IPS DF 19.7 (cell line): ENCODE data around the gene RALGPS1.
"Not testable (repeated sequence)": the region's sequence is repeated elsewhere in the genome, so short reads cannot be mapped to it uniquely, and the experiment has no call there.

Source experiments
- DNase-seq: peaks from one replicate; pipeline ENCODE4 v3.0.0-alpha.2; 2013; ENCODE audit warnings: low read depth, low spot score

Gene RALGPS1

DNA sequence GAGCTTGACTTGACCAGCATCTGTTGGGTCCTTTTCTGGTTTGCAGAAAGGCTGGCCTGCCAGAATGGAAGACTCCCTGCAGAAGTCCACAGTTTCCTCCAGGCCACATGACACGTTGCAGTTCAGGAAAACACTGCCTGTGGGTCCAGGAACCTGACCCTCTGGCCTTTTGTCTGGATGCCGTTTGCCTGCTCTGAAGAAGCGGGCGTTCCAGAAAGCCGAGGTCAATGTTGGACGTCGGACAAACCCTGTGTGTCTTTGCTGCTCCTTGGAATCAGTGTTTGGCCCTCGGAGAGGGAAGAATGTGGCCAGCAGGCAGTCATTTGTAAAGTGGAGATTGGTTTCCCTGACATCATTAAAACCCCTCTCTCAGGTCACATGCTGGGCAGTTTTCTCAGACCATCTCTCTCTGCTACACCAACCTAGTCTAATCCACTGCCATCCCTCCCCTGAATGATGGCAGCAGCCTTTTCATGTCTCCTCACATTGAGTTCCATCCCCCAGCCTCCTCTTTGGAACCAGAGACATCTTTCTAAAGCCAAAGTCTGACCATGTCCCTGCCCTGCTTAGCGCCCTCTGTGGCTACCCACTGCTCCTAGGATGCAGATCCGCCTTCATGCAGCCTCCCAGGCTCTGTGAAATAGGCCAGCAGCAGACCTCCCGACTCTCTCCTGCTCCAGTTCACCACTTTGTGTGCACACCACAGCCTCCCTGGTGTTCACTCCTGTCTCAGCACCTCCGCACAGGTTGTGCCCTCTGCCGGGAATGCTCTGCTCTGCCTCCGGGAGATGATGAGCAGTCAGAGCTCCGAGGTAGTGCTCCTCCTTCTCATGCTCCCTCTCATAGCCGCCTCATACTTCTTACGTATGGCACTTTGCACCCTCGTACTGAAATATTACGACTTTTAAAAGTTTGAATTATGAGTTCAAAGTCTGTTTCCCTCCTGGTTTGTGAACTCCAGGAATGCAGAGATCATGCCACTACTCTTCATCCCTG is 75.6 kb downstream of the RALGPS1 start:
- DNase-seq: no peak

DNA sequence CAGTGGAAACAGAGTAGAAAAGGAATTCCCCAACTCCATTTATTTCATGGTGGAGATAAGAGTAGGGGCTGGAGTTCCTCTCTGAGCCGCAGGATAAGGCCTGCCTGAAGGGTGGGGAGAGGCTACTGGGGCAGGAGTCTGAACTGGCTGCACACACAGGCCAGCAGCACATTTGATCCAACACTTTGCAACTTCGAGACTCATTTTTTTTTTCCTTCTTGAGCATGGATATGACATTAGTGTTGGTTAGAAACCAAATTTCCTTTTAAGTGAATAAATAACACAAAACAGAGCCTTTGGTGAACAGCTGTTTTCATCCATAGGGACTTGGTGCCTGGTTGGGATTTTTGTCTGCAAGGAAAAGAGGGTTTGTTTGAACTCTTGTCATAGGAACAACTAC is 76.6 kb downstream of the RALGPS1 start:
- DNase-seq: no peak

DNA sequence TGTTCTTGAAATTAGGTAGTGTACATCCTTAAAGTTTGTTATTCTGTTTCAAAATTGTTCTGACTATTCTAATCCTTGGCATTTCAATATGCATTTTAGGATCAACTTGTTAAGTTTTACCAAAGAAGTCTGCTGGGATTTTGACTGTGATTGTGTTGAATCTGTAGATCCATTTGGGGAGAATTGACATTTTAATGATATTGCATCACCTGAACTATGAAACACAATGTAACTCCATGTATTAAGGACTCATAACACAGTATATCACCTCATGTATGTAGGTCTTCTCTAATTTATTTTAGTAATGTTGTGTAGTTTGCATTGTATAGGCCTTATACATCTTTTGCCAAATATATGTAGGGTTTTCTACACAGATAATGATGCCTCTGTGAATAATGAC is 77.8 kb downstream of the RALGPS1 start:
- DNase-seq: no peak

DNA sequence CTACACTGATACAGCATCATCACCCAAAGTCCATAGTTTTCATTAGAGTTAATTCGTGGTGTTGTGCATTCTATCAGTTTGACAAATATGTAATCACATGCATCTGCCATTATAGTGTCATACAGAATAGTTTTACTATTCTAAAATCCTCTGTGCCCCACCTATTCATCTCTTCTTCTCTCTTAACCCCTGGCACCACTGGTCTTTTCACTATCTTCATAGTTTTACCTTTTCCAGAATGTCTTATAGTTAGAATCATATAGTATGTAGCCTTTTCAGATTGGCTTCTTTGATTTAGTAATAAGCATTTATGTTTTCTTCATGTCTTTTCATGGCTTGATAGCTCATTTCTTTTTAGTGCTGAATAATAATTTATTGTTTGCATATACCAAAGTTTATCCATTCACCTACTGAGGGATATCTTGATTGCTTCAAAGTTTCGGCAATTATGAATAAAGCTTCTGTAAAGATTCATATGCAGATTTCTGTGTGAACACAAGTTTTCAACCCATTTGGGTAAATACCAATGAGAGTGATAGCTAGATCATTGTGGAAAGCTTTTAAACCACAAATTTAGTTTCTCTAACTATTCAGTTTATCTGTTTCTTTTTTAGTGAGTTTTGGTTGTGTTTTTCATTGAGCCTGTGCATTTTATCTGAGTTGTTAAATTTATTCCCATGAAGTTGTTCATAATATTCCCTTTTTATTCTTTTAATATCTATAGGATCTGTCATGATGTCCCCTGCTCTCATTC is 84.9 kb downstream of the RALGPS1 start:
- DNase-seq: no peak

DNA sequence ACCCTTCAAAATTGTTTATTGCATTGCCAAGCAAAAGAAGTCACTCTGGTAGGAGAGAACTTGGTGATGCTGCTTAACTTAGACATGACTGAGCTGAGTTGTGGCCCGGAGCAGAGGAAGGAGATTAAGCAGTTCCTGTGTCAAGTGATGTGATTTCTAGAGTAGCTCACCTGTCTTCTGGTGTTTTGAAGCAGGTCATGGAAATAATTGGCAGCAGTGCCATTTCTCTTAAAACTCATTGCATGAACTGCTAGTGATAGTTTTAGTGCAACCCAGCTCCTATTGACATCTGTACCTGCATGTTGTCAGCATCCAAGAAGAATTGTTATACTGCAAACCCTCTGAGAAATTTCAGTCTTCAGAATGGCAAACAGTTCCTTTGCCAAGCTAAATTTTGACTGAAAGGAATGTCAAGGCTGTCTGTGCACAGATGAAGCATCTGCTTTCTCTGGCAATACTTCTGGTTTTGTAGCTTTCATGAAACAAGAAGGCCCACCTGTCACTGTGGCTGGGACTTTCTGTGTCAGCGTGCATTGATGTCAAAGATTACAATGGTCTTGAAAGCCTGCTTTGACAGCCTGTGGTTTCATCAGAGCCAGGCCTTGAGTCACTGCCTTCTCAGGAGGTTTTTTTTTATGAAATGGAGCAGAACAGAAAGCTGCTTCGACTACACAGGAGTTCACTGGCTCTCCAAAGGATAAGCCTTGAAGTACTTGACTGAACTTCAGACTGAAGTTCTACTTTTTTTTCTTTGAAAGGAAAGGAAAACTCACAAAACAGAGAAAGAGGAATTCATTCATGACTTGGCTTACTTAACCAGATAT is 90.6 kb downstream of the RALGPS1 start:
- DNase-seq: no peak

DNA sequence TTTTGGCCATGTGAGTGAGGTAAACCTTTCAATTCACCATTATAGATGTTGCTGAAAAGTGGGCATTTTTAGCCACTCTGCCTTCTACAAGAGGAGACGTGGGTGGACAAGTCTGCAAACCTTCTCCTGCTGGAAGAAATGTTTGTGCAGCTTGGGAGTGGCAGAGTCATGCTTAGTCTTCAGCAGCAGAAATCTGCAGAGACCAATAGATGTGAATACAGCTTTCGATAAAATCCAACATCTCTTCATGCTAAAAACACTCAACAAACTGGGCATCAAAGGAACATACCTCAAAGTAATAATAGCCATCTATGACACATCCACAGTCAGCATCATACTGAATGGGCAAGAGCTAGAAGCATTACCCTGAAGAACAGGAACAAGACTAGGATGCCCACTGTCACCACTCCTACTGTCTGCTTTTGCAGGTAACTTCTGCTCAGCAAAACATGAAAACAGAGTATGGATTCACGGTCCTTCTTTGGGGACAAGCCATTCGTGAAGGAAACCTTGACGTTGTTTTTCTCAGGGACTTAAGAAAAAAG is 91.3 kb downstream of the RALGPS1 start:
- no peak for DNase-seq

DNA sequence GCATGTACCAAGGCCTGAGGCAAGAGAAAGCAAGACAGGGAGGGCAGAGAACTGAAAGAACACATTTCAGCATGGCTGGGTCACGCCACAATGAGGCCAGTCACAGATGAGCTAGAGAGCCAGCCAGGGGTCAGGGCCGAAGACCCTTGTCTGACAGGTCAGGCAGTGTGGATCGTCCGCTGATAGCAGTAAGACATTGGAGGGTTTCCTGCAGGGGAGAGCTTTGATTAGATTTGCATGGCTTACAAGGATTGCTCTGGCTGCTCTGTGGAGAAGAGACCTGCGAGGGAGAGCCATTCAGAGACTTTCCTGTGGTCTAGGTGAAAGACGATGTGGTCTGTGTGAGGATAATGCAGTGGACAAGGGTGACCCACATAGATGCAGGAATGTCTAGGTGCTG is 93.1 kb downstream of the RALGPS1 start:
- no peak for DNase-seq

DNA sequence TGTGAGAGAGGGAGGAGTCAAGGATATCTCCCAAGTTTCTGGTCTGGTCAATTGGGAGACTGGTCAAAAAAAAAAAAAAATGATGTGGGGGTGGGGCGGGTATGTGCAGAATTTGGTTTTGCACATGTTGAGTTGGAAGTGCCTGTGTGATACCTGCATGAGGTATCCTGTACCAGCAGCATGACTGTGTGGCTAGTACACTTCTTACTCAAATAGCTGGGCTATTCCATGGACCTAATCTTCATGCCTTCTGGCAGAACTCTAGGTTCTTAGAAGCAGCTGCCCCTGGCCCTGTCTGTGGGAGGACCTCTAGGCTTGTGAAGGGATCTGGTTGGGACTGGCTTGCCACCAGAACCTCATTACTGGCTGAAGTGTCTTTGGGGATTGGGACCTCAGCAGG is 93.5 kb downstream of the RALGPS1 start:
- no peak for DNase-seq

DNA sequence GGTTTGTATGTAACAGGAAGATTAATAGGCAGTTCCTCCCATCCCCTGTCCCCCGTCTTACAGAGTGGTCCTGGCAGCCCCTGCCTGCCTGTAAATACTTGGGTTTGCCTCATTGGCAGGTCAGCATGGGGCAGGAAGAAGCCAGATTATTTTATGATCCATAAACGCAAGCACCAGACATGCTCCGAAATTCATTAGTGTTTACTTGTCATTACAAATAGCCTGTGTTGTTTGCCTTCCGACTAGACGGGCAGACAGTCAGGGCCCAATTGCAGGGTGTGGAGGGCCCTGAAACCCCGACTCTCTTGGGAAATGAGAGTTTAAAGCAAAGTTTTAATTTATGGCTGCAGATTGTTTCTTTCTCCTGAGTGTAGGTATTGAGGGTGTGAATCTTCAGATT is 97.2 kb downstream of the RALGPS1 start:
- DNase-seq: no peak

DNA sequence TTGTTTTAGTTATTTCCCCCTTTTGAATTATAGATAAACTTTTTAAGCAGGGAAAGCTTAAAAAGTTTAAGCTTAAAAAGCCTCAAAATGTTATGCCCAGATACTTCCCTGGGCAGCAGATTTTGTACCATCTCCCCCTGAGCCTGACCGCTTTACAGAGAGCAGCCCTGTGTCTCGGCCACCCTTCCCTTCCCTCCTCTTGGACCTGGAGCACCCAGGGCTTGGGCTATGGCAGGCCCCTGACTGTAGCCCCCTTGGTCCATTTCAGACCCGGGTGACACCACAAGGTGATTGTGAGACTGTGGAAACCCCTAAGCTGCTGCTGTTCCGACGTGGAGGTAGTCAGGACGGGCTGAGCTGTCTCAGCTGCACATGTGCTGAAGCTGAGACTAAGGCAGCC is 97.7 kb downstream of the RALGPS1 start:
- no peak for DNase-seq

DNA sequence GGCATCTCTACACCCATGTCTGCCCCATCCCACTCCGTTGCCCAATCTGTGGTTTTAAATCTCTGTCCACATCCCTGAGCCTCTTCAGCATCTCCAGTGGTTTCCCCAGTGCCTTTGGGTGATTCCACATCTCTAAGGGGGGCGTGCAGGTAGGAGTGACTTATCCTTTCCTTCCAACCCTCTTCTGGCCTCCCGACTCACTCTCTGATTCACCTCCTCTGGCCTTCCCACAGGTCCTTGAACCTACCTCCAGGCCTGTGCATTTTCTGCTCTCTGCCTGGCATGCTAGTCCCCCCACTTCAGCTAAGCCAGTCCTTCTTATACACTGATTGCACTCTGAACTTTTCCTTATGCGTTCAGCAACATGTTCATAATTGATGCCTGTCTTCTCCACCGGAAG is 99.0 kb downstream of the RALGPS1 start:
- no peak for DNase-seq

DNA sequence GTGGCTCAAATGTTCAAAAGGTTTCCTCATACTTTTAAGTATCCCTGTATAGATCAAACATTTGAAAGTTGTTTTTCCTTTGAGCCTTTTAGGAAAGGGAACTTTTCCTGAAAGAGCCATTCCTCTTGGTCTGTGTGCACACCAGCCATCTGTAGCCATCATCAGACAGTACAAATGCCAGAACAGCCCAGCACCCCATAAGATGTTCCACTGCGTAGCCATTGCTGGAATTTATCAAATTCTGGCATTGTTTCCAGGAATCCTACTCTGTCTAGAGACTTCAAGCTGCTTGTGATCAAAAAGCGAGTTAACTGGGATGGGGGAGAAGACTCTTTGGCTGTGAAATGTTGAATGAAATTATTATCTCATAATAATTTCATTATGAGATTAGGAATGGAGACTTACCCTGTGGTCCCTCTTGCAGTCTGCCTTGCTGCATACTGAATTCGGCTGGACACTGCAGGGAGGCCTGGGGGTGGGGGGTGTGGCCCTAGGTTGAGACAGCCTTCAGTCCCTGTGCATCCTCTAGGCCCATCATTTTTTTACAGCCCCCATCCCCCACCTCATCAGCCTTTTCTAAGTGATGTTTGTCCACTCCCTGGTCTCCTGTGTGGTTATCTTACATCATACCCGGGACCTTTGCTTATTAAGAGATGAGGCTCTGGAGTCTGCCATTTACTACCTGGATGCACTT is 99.8 kb downstream of the RALGPS1 start:
- no peak for DNase-seq

DNA sequence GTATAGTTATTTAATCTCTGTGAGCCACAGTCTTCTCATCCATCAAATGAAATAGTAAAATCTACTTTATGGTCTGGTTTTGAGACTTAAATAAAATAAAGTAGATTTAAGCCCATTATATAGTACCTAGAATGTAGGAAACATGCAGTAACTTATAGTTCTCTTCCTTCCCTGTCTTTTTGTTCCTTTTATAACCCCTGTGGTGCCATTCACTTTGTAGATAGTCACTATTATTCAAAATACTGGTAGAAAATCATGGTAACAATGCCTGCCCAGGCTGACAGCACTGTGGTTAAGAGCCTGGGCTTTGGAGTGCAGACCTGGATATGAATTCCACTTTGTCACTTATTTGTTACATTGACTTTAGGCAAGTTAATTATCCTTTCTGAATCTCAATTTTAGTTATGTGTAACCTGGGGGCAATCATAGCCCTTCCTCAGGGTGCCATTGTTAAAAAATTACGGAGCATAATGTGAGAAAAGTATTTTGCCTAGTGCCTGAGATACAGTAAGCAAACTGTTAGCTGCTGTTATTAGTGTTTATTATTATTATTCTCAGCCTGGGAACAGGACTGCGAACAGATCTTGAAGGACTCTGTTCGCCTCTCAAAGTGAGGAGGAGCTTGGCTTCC is 100.4 kb downstream of the RALGPS1 start:
- no peak for DNase-seq

DNA sequence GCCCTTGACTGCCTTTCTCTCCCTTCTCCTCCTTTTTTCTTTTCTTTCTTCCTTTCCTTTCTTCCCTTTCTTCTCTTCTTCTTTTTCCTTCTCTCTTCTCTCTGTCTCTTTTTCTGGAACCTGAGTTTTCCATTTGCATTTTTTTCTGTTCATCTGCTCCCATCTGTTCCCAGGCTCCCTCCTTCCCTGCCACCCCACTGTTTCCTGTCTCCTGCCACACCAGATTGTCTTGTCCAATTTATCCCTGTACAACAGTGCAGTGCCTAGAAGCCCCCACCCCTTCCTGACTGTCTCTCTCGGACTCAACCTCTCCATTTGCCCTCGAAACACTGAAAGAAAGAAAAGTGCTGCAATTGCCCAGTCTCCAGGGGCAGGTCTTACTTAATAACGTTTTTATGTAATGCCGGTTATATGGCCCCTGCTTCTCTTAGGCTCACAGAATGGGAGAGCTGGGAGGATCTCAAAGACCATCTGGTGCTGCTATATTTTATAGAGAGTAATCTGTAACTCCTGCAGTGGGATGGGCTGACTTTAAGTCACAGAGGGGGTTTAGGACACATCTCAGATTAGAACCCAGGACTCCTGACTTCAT is 101.4 kb downstream of the RALGPS1 start:
- DNase-seq: no peak

DNA sequence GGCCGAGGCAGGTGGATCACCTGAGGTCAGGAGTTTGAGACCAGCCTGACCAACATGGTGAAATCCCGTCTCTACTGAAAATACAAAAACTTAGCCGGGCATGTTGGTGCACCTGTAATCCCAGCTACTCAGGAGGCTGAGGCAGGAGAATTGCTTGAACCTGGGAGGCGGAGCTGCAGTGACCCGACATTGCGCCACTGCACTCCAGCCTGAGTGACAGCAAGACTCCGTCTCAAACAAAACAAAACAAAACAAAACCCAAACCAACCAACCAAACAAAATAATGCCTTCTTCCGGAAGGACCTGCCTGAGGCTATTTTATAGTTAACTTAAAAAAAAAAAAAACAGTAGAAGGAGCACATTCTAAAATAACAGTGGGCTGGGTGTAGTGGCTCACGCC is 103.4 kb downstream of the RALGPS1 start:
- DNase-seq: not testable (repeated sequence)

DNA sequence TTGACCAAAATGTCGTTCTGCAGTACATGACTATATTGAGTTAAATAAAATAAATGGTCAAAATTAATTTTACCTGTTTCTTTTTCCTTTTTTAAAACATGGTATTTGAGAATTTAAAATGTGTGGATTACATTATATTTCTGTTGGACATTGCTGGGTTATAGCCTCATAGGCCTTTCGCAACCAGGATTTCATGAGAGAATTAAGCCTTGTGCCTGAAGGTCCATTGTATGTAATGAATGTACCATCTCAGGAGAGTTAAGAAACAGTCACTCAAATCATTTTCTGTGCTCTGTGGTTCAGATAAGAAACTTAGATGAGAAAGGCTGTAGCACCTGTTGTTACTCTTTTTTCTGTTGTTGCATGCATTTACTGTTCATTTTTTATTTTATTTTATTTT is 104.4 kb downstream of the RALGPS1 start:
- no peak for DNase-seq

DNA sequence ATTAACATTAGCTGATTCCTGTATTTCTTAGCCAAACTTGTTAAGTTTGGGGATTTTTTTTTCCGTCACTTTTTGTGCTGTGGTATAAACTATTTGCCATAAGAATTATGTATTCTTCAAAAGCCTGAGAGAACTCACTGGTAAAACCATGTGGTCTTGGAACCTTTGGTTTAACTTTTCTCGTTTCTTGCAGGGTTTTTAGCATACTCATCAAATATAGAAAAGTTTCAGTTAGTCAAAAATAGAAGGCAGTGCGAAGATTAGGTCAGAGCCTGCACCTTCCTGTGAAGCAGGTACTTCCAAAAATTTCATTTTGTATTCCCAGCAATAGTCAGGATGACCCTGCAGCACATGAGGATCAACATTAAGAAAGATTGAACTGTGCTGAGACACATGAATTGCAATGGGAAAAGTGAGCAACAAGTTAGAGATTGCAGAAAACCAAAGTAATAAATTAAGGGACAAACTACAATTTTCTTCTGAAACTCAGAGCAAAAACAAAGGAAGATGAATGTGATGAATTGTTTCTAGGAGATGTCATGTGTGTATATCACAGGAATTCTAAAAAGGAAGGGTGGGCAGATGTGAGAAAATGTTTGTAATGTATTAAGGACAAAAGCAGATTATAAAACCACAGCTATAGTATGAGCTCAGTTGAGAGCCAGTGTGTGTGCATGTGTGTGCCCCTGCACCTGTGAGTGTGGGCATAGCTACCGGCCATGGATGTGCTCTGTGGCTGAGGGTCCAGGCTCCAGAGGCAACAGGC is 105.6 kb downstream of the RALGPS1 start:
- DNase-seq: no peak

DNA sequence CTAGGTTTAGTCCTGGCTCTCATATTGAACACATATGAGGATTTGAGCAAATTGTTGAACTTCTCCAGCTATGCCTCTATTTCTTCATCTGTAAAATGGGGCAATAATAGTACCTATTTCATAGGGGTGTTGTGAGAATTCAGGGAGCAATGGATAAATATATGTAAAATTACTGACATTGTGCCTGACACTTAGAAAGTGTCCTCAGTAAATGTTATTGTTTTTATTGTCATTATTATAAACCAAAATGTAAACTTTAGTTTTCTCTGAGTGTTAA is 106.2 kb downstream of the RALGPS1 start:
- DNase-seq: no peak

DNA sequence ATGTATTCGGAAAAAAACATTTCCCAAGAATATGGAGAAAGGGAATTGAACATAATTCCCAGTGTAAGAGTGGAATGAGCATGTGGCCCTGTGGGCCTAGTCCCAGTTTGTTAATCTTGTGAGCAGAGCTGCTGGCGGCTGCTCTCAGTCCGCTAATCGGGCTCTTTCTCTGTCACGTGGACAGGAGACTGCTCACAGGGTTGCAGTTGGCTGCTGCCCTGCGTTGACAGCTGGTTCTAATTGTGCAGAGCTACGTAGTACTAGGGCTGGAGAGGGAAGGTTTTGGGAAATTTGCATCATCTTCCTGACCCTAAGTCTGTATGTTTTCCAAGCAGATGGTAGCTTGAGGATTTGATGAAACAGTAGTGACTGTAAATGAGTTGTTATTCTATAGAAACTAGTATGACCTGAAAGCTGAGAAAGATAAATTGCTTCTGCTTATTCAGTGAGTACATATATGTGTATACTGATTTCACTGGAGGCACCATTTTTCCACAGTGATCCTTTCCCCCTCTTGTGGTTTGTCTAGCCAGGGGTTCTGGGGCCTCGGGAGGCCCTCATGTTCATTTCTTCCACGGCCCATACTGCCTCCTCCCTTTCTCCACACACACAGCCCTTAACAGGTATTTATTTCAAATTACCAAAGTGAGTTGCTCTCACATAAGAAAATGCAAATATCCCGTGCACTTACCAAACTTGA is 107.2 kb downstream of the RALGPS1 start:
- no peak for DNase-seq
